PC-9 (cell line): ENCODE measurements around the gene VEPH1. TPM values are rescaled to one million over a fixed set of nuclear protein-coding genes. Genes with fewer than 3 reads are reported as not detected.

ENCODE experiments used
- BruUV-seq: library from RNA; stranded (reverse); fragments of 400-500 nt; replicated peaks from 2 replicates; lab custom pipeline; 2021; lab: Mats Ljungman, UMichigan
- CTCF ChIA-PET: fragments of 300-600 bp; sonication (Branson Sonifier 250); formaldehyde crosslinking; loops from one replicate; lab custom pipeline; 2022; ENCODE audit warnings: antibody characterized with exemption; lab: Charles Lee
- POLR2A ChIA-PET: fragments of 300-600 bp; sonication (Branson Sonifier 250); formaldehyde crosslinking; loops from one replicate; lab custom pipeline; 2022; ENCODE audit warnings: antibody characterized with exemption; ENCODE audit not compliant: unreplicated experiment; lab: Charles Lee
- DNase-seq, 2 experiments: peaks; one replicate each; pipeline versions ENCODE4 v3.0.0 to v3.0.0-alpha.2; 2015 to 2022; ENCODE audit warnings: mixed read lengths in 1 of 2
- H2AFZ ChIP-seq: fragments of 200-600 bp; sonication (generic); 2 replicates; pipeline ENCODE4 v1.8.1; 2017; ENCODE audit warnings: antibody characterized with exemption
- H3F3A ChIP-seq: fragments of 200-600 bp; sonication (generic); 2 replicates; pipeline ENCODE4 v1.8.1; 2017; ENCODE audit warnings: antibody characterized with exemption, mild to moderate bottlenecking, low read depth; ENCODE audit not compliant: insufficient read depth
- H3K27ac ChIP-seq: fragments of 200-600 bp; sonication (generic); 2 replicates; pipeline ENCODE4 v1.6.1; 2016; ENCODE audit warnings: mixed run types
- H3K27me3 ChIP-seq: fragments of 200-600 bp; sonication (generic); 2 replicates; pipeline ENCODE4 v1.6.1; 2016; ENCODE audit warnings: low read depth, mixed run types; ENCODE audit not compliant: insufficient read depth
- H3K36me3 ChIP-seq: fragments of 200-600 bp; sonication (generic); 2 replicates; pipeline ENCODE4 v1.6.1; 2016; ENCODE audit warnings: low read depth, mixed run types
- H3K4me1 ChIP-seq: fragments of 200-600 bp; sonication (generic); replicated peaks from 2 replicates; pipeline ENCODE4 v1.6.1; 2016; ENCODE audit warnings: mixed run types; ENCODE audit not compliant: insufficient read depth
- H3K4me2 ChIP-seq: fragments of 200-600 bp; sonication (generic); 2 replicates; pipeline ENCODE4 v1.6.1; 2017; ENCODE audit warnings: mixed run types
- H3K4me3 ChIP-seq: fragments of 200-600 bp; sonication (generic); 2 replicates; pipeline ENCODE4 v1.6.1; 2016; ENCODE audit warnings: mixed run types
- H3K79me2 ChIP-seq: fragments of 200-600 bp; sonication (generic); 2 replicates; pipeline ENCODE4 v1.6.1; 2017; ENCODE audit warnings: low read depth, mixed run types
- H3K9me2 ChIP-seq: fragments of 200-600 bp; sonication (generic); 2 replicates; pipeline ENCODE4 v1.8.1; 2017; ENCODE audit warnings: mild to moderate bottlenecking; ENCODE audit not compliant: insufficient read depth
- H3K9me3 ChIP-seq: fragments of 200-600 bp; sonication (generic); 2 replicates; pipeline ENCODE4 v1.8.1; 2016; ENCODE audit warnings: low read depth; ENCODE audit not compliant: insufficient read depth
- H4K20me1 ChIP-seq: fragments of 200-600 bp; sonication (generic); 2 replicates; pipeline ENCODE4 v1.8.1; 2017; ENCODE audit not compliant: insufficient read depth
- EZH2 ChIP-seq: fragments of 200-600 bp; sonication (generic); IDR thresholded peaks from 2 replicates; pipeline ENCODE4 v1.8.0; 2017; ENCODE audit warnings: antibody characterized with exemption, low read depth
- intact Hi-C: fragments of 100-400 bp; cut with micrococcal nuclease; formaldehyde crosslinking; loops from one replicate; pipeline ENCODE4 v1.10.0; 2022; ENCODE audit not compliant: unreplicated experiment
- total RNA-seq: library from RNA; stranded (reverse); gene quantifications from 2 replicates; pipeline ENCODE4 v1.2.3, GENCODE V29; 2021
- TF ChIP-seq, protein P1 (sequence below): fragments of 200-600 bp; sonication (generic); conservative IDR thresholded peaks from 2 replicates; pipeline ENCODE4 v1.6.1; 2017; ENCODE audit warnings: mixed run types, antibody characterized with exemption, mild to moderate bottlenecking, moderate library complexity

Gene VEPH1
- total RNA-seq, 1 experiment from 2014 or later = 4.0 TPM

- no peaks in the 10 kb centered on the region for H3K9me2 ChIP-seq
- POLR2A ChIA-PET = no interaction called here
- H3K36me3 ChIP-seq = no peaks in the 10 kb centered on the region
- H3K4me3 ChIP-seq = no peak overlapping the region
- H3F3A ChIP-seq = no peaks in the 10 kb centered on the region
- no peaks in the 10 kb centered on the region for H3K79me2 ChIP-seq
- H3K27ac ChIP-seq = no peak overlapping the region
- TF ChIP-seq EZH2 = no peak
- TF ChIP-seq, protein P1, sequence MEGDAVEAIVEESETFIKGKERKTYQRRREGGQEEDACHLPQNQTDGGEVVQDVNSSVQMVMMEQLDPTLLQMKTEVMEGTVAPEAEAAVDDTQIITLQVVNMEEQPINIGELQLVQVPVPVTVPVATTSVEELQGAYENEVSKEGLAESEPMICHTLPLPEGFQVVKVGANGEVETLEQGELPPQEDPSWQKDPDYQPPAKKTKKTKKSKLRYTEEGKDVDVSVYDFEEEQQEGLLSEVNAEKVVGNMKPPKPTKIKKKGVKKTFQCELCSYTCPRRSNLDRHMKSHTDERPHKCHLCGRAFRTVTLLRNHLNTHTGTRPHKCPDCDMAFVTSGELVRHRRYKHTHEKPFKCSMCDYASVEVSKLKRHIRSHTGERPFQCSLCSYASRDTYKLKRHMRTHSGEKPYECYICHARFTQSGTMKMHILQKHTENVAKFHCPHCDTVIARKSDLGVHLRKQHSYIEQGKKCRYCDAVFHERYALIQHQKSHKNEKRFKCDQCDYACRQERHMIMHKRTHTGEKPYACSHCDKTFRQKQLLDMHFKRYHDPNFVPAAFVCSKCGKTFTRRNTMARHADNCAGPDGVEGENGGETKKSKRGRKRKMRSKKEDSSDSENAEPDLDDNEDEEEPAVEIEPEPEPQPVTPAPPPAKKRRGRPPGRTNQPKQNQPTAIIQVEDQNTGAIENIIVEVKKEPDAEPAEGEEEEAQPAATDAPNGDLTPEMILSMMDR = no peak
- no peaks in the 10 kb centered on the region for H4K20me1 ChIP-seq
- no peaks in the 10 kb centered on the region; the same call in 1 of the 2 replicates for H3K9me3 ChIP-seq
- no peaks in the 10 kb centered on the region for H3K4me1 ChIP-seq
- intact Hi-C loops = no loop called here
- no peak overlapping the region for H3K4me2 ChIP-seq
- H3K27me3 ChIP-seq = no peaks in the 10 kb centered on the region
- H2AFZ ChIP-seq = no peak overlapping the region
- CTCF ChIA-PET = interaction anchor here (0.6 kb wide), 1 partner anchor 157 kb away, joined by 3 read pairs; no protein-coding TSS in a partner anchor
- DNase-seq = no peak
- BruUV-seq = no TSS peak
Measured at GRCh38 chr3:157394411-157394810, 108.8 kb downstream of the VEPH1 start.

GRCh38 chr3:157393113-157393512 lies 110.1 kb downstream of the VEPH1 start:
- Histone ChIP-seq H3K9me3 (no peaks in the 10 kb centered on the region), H3K4me3 (no peak overlapping the region), H3K79me2 (no peaks in the 10 kb centered on the region), H2AFZ (no peak overlapping the region), H3K27me3 (no peaks in the 10 kb centered on the region), H4K20me1 (no peaks in the 10 kb centered on the region), H3K9me2 (no peaks in the 10 kb centered on the region), H3F3A (no peaks in the 10 kb centered on the region), H3K36me3 (no peaks in the 10 kb centered on the region), H3K27ac (no peak overlapping the region), H3K4me1 (peaks cover 7% of the 10 kb centered on the region), H3K4me2 (no peak overlapping the region)
- intact Hi-C loops = no loop called here
- no TSS peak for BruUV-seq
- POLR2A ChIA-PET = no interaction called here
- no peak for DNase-seq
- TF ChIP-seq, protein P1 = no peak
- TF ChIP-seq EZH2 = no peak
- CTCF ChIA-PET = no interaction called here

GRCh38 chr3:157392104-157392503 lies 111.1 kb downstream of the VEPH1 start:
- intact Hi-C loops = no loop called here
- no peak for DNase-seq
- no peak overlapping the region for H3K27ac ChIP-seq
- H2AFZ ChIP-seq = no peak overlapping the region
- no peaks in the 10 kb centered on the region for H3F3A ChIP-seq
- no peaks in the 10 kb centered on the region for H4K20me1 ChIP-seq
- no TSS peak for BruUV-seq
- H3K36me3 ChIP-seq = no peaks in the 10 kb centered on the region
- H3K9me3 ChIP-seq = no peaks in the 10 kb centered on the region
- H3K79me2 ChIP-seq = no peaks in the 10 kb centered on the region
- POLR2A ChIA-PET = no interaction called here
- no peaks in the 10 kb centered on the region for H3K9me2 ChIP-seq
- H3K4me1 ChIP-seq = peaks cover 7% of the 10 kb centered on the region
- H3K4me3 ChIP-seq = no peak overlapping the region
- no peak overlapping the region for H3K4me2 ChIP-seq
- CTCF ChIA-PET = no interaction called here
- H3K27me3 ChIP-seq = no peaks in the 10 kb centered on the region
- TF ChIP-seq EZH2 = no peak
- TF ChIP-seq, protein P1 = no peak
